HUES64 (cell line): ENCODE data around the gene ATP1B2.

ENCODE experiments used
- H3K27ac ChIP-seq: 2 replicates; pipeline ENCODE4 v1.7.0; 2013; ENCODE audit warnings: low read depth, low read length, inconsistent platforms
- H3K27me3 ChIP-seq: 2 replicates; pipeline ENCODE4 v1.6.1; 2013; ENCODE audit warnings: mild to moderate bottlenecking, low read length; ENCODE audit not compliant: insufficient read depth
- H3K36me3 ChIP-seq: 2 replicates; pipeline ENCODE4 v1.6.1; 2013; ENCODE audit warnings: mild to moderate bottlenecking, low read length; ENCODE audit not compliant: insufficient read depth
- H3K4me1 ChIP-seq: 2 replicates; pipeline ENCODE4 v1.6.1; 2013; ENCODE audit warnings: mild to moderate bottlenecking, low read length, moderate library complexity; ENCODE audit not compliant: insufficient read depth
- H3K4me3 ChIP-seq: 2 replicates; pipeline ENCODE4 v1.5.1; 2013; ENCODE audit warnings: mild to moderate bottlenecking, low read length, moderate library complexity
- H3K9ac ChIP-seq: 2 replicates; pipeline ENCODE4 v1.6.1; 2013; ENCODE audit warnings: mild to moderate bottlenecking, low read depth, low read length
- H3K9me3 ChIP-seq: 2 replicates; pipeline ENCODE4 v1.6.1; 2013; ENCODE audit warnings: low read depth, low read length; ENCODE audit not compliant: insufficient read depth
- WGBS: fragments of 150-250, 120-280 bp; methylation state at CpG from one replicate; pipeline ENCODE4 v1.1.7; 2013; ENCODE audit warnings: missing lambda C conversion rate; 5-methylcytosine and 5-hydroxymethylcytosine counted together

ATP1B2 gene

DNA sequence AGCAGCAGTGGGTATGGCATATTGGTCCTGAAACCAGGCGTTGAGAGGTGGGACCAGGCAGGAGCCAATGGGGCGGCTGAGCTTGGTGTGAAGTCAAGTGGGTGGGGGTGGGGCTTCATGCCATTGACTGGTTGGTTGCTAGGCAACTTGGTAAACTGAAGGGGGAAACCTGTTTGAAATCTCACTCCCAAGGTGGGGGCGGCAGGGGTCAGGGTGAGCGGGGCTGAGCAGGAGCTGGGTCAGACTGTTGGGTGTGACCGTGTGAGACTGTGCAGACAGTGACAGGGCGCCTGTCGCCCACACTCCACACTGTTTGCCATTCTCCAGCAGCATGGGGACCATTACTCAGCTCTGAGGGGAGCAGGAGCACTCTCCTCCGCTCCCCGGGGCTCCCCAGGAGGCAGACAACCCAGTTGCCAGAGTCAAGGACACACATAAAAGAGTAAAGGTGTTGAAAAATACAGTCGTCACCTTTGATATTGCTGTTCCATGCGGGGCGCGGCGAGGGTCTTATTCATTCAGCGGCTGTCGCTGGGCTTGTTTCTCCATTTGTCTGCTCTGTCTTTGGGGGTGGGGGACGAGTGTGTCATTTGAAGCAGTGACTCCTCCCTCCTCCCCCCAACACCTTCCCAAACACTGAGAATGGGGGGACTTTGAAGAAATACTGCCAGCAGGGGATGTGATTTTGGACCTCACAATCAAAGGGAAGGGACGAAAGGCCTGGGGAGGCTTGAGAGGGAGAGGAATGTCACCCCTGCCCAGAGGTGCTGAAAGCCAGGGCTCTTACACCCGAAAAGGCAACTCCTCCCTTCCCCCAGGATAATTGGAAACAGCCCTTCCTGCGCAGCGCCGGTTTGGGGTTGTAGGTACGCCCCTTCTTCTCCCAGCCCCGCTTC is 53.1 kb downstream of the ATP1B2 start:
- peaks cover 14% of the 10 kb centered on the region for H3K27me3 ChIP-seq
- H3K36me3 ChIP-seq: peaks cover 12% of the 10 kb centered on the region
- peak overlapping the region; percentile 64 for H3K4me3 ChIP-seq
- H3K4me1 ChIP-seq: peaks cover 8% of the 10 kb centered on the region
- H3K9me3 ChIP-seq: no peaks in the 10 kb centered on the region
- no peak overlapping the region for H3K27ac ChIP-seq
- peak overlapping the region; percentile 55 for H3K9ac ChIP-seq
- WGBS: 15% methylated on average over 23 of the region's 24 CpGs

DNA sequence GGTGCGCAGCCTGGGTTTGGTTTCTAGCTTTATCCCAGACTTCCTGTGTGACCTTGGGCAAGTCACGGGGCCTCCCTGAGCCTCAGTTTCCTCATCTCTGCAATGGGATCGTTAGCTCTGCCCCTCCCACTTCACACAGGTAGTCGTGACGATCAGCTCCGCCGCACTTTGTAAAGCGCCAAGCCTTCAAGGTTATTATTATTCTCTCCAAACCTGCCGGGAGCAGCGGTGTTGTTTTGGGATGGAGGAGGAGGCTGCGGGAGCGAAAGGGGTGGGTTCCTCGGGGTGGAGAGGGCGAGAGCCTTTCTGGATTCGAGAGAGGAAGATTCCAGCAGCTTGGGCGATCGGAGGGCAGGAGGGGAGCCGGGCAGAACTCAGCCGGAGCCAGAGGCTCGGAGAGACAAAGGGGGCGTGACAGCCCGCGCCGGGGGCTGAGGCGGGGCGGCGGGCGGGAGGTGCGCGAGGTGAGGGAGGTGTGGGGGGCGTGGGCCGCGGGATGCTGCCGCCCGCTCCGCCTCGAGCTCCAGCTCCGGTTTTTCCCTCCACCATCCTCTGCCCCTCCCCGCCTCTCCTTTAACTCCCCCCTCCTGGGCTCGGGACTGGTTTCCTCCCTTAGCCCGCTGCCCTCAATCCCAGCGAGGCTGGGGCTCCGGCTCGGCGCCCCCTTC is 54.0 kb downstream of the ATP1B2 start, which contains the start of gene EFNB3:
Gene EFNB3 (plus strand): TSS at position 602 of the 668 bp plus-strand sequence. CDS start 397 bp downstream, outside the sequence.
- Histone ChIP-seq H3K9ac (peak within 1 kb of the TSS; percentile 41), H3K27ac (no peak within 1 kb of the TSS; the same call in 1 of the 2 replicates), H3K27me3 (peaks cover 14% of the 10 kb centered on the region), H3K9me3 (no peaks in the 10 kb centered on the region), H3K4me1 (peaks cover 8% of the 10 kb centered on the region), H3K36me3 (peaks cover 12% of the 10 kb centered on the region), H3K4me3 (peak within 1 kb of the TSS; percentile 64)
- 2% methylated on average over 40 of the region's 45 CpGs for WGBS

DNA sequence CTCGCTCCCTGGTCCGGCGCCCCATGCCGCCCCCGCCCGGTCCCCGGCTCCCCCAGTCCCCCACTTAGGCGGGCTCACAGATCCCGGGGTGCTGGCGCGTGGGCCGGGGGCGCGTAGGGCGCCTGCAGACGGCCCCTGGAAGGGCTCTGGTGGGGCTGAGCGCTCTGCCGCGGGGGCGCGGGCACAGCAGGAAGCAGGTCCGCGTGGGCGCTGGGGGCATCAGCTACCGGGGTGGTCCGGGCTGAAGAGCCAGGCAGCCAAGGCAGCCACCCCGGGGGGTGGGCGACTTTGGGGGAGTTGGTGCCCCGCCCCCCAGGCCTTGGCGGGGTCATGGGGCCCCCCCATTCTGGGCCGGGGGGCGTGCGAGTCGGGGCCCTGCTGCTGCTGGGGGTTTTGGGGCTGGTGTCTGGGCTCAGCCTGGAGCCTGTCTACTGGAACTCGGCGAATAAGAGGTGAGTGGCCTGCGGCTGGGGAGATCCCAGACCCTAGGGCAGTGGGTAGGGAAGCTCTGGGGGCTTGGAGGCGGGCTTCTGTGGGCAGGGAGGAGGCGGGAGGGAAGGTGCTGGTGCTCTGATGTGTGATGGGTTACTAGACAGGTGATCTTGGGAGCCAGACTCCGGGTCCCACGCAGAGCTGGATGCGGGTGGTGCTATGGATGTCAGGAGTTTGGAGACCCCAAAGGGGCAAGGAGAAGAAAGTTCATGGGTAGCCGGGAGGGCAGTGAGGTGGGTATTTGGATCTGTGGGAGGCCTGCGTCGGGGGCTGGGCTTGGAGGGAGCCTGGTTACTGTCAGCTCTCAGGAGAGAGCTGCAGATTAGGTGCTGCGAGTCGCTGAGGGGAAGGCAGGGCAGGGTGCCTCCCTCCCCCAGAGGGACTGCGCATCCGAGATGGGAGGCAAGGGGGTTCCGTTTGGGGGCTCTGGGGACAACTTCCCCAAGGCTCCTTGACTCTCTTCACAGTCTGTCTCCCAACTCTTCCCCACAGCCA is 54.8 kb downstream of the ATP1B2 start:
- peaks cover 10% of the 10 kb centered on the region for H3K36me3 ChIP-seq
- peaks cover 8% of the 10 kb centered on the region for H3K4me1 ChIP-seq
- no peaks in the 10 kb centered on the region for H3K9me3 ChIP-seq
- peak overlapping the region; percentile 41 for H3K9ac ChIP-seq
- peaks cover 14% of the 10 kb centered on the region for H3K27me3 ChIP-seq
- H3K27ac ChIP-seq: no peak overlapping the region
- 3% methylated on average over 50 of the region's 50 CpGs for WGBS
- peak overlapping the region; percentile 64 for H3K4me3 ChIP-seq

DNA sequence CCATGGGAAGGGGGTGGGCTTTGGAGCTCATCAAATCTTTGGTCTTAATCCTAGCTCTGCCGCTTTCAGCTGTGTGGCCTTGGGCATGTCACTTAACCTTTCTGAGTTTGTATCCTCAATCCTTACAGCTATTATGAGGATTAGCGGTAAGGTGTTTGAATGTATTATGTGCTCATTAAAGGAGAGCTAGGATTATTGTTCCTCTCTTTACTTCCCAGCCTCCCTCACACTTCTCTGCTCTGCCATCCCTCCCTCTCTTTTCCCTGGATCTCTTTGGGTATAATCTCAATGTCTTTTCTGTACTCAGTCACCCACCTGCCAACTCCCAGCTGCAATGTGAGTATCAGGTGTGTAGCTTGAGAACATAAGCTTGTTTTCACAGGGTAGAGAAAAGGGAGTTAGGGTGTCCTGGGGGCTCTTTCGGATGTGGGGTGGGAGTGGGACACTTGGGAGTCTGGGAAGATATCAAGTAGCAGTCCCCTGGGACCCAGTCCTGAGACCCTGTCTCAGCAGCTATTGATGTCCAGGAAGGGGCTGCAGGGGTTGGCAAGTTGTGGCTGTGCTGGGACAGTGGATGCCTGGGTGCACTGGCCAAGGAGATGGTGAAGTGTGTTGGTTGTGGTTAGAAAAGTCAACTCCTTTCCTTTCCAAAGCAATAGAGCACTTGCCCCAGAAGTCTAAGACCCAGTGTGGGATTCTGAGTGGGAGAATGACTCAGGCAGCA is 56.1 kb downstream of the ATP1B2 start:
- H3K4me3 ChIP-seq: peak overlapping the region; percentile 64; the same call in 1 of the 2 replicates
- no peak overlapping the region for H3K27ac ChIP-seq
- peaks cover 16% of the 10 kb centered on the region for H3K27me3 ChIP-seq
- H3K4me1 ChIP-seq: peaks cover 14% of the 10 kb centered on the region
- WGBS: 89% methylated on average over 2 of the region's 3 CpGs
- H3K9ac ChIP-seq: no peak overlapping the region
- H3K9me3 ChIP-seq: no peaks in the 10 kb centered on the region
- no peaks in the 10 kb centered on the region; the same call in 1 of the 2 replicates for H3K36me3 ChIP-seq
